Cardiac fibroblast (primary cell): ENCODE data around the gene ALPK3.

ENCODE experiments used
- DNase-seq, 2 donors: peaks; one replicate each; pipeline versions ENCODE4 v3.0.0 to v3.0.0-alpha.2; 2010; ENCODE audit warnings: low read depth in 2 of 2
- H3K4me3 ChIP-seq, 2 donors: replicated peaks in 1 of 2; 1 replicate in 1 of 2; 2 replicates in 1 of 2; pipeline ENCODE4 v1.5.1; 2011; ENCODE audit warnings: low read depth in 2 of 2, low read length in 2 of 2, mild to moderate bottlenecking in 2 of 2, moderate library complexity in 1 of 2
- TF ChIP-seq, protein P1 (sequence below): IDR thresholded peaks from one replicate; pipeline ENCODE4 v1.5.1; 2011; ENCODE audit warnings: low read depth, mild to moderate bottlenecking, low read length, inconsistent platforms

Gene ALPK3

DNA sequence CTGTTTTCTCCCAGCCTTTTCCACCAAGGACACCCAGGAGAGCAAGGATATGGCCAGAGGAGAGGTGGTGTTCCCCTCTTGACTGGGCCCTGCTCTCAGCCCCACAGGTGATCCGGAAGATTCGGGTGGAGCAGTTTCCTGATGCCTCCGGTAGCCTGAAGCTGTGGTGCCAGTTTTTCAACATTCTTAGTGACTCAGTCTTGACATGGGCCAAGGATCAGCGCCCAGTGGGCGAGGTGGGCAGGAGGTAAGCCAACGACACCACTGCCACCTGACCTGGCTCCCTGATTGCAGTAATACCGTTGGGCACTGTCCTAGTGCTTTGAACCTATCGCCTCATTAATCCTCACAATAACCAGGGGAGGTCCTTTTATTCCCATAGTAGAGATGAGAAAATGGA is 42.0 kb downstream of the ALPK3 start:
- DNase-seq = no peak
- H3K4me3 ChIP-seq = no peak overlapping the region
- TF ChIP-seq, protein P1, sequence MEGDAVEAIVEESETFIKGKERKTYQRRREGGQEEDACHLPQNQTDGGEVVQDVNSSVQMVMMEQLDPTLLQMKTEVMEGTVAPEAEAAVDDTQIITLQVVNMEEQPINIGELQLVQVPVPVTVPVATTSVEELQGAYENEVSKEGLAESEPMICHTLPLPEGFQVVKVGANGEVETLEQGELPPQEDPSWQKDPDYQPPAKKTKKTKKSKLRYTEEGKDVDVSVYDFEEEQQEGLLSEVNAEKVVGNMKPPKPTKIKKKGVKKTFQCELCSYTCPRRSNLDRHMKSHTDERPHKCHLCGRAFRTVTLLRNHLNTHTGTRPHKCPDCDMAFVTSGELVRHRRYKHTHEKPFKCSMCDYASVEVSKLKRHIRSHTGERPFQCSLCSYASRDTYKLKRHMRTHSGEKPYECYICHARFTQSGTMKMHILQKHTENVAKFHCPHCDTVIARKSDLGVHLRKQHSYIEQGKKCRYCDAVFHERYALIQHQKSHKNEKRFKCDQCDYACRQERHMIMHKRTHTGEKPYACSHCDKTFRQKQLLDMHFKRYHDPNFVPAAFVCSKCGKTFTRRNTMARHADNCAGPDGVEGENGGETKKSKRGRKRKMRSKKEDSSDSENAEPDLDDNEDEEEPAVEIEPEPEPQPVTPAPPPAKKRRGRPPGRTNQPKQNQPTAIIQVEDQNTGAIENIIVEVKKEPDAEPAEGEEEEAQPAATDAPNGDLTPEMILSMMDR = no peak

DNA sequence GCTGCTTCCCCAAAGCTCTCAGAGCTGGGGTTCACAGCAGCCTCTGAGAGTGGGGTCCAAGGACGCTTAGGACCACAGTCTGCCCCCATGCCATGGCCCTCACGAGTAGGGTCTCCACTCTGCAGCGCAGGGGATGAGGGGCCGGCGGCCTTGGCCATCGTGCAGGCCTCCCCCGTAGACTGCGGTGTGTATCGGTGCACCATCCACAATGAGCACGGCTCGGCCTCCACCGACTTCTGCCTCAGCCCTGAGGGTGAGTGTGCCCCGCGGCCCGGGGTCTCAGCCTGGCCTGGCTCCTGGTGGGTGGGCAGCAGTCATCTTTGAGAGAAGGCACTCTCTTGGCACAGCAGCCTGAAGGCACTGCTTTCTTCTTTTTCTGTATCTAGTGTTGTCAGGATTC is 42.5 kb downstream of the ALPK3 start:
- no peak overlapping the region for H3K4me3 ChIP-seq
- no peak for DNase-seq
- TF ChIP-seq, protein P1 = no peak

DNA sequence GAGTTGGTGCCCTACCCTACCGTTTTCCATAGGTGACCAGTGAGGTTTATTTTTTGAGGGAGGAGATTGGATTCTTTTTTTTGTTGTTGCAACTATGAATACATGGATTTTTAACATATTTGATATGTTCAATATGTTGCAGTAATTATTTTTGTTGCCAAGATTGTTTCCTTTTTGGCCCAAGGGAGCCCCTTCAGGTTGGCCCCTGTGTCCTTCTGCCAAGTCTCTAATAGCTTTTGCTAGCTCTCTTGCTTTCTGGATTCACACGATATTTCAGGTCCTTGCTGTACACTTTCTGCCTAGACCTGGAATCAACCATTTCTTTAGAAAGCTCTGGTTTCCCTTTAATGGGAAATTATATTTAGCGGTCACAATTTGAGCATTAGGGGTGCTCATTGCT is 44.6 kb downstream of the ALPK3 start:
- no peak overlapping the region for H3K4me3 ChIP-seq
- TF ChIP-seq, protein P1 = no peak
- peak in 1 of 2 donors; percentile 8 for DNase-seq

DNA sequence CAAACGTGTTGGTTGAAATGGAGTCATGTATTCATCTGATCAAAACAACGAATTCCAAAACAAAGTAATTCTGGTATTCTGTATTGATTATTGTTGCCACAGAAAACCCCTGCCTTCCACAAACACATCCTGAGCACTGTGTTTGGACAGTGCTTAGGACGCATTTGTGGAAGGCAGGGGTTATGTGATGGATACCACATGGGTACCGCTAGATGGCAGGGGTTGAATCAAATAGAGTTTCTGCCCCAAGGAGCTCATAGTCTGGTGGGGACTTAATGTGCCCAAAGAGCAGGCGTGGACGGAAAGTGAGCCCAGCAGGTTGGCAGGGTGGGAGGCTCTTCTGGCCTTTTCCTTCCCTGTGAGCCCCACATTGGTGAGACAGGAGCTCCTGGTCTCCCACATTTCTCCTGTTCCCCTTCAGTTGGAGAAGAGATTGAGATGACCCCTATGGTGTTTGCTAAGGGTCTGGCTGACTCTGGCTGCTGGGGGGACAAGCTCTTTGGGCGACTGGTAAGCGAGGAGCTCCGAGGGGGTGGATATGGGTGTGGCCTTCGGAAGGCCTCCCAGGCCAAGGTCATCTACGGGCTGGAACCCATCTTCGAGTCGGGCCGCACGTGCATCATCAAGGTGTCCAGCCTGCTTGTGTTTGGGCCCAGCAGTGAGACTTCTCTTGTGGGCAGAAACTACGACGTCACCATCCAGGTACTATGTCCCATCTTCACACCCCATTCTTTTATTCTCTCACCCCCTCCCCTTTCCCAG is 45.2 kb downstream of the ALPK3 start:
- TF ChIP-seq, protein P1 = no peak
- DNase-seq = no peak
- H3K4me3 ChIP-seq = no peak overlapping the region

DNA sequence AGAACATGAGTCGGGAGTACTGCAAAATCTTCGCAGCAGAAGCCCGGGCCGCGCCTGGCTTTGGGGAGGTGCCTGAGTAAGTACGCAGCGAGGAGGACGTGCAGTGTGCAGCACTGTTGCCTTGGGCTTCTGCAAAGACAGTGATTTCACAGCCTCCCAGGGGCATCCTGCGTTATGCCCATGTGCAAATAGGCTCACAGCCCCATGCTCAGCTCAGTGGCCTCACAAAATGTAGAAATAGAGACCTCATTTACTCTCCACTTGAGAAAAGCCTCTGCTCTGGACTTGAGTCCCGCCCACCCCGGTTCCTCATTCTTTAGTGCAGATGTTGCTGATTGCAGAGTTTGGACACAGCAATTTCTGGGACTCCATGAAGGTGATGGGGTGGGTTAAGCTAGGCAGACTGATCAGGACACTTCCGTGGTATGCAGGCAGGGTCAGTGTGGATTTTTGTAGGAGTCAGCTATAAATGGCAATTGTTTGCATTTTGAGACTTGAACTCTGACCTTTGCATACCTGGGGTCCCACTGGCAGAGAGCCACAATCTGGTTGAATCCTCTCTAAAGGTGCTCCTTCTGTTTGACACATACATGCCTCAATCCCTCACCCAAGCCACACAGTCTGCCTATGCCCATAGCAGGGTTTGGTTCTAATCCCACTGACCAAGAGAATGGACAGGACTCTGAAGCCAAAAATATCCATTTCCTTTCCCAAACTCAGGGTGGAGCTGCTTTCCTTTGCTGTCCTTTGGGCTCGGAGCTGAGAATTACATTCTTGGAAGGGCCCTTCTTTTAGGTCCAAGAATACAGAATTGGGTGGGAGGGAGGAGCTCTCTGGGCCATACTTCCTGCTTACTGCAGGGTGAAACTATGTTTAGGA is 46.6 kb downstream of the ALPK3 start:
- TF ChIP-seq, protein P1 = peak; percentile 24
- H3K4me3 ChIP-seq = no peak overlapping the region
- peak; percentile 41 to 70 for DNase-seq

DNA sequence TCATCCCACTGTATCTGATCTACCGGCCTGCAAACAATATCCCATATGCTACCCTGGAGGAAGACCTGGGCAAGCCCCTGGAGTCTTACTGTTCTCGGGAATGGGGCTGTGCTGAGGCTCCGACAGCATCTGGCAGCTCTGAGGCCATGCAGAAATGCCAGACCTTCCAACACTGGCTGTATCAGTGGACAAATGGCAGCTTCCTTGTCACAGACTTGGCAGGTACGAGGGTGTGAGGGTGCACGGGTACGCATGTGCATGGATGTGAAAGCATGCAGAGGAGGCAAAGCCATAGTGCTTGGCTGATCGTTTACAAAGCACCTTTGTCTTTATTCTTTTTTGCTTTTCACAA is 47.3 kb downstream of the ALPK3 start:
- TF ChIP-seq, protein P1 = no peak
- no peak overlapping the region for H3K4me3 ChIP-seq
- DNase-seq = no peak
